ENCODE measurements around the gene PNRC2. TPM values are rescaled to one million over a fixed set of nuclear protein-coding genes. Genes with fewer than 3 reads are reported as not detected.

Gene PNRC2
- total and polyA plus RNA-seq, 2 of the 13 experiments (the other 11 are each of a cell fraction or from before 2014, with no cell fraction given): 74.9 to 97.5 TPM

GRCh38 chr1:23959461-23960290 is at the start of gene PNRC2 (continued):
- TF ChIP-seq CTCF (CRISPR knock-in tag; IDR thresholded peaks at IDR 0.05) (no peak), CEBPG (CRISPR knock-in tag; IDR thresholded peaks at IDR 0.05) (no peak; the same call in 1 of the 2 replicates), SIX1 (CRISPR knock-in tag; IDR thresholded peaks at IDR 0.05; ENCODE audit: borderline replicate concordance) (no peak), ZNF629 (CRISPR knock-in tag; conservative IDR thresholded peaks at IDR 0.05) (no peak), HMG20B (CRISPR knock-in tag; conservative IDR thresholded peaks at IDR 0.05) (no peak; the same call in 1 of the 2 replicates), BRF2 (CRISPR knock-in tag; IDR thresholded peaks at IDR 0.05) (peak; percentile 74; the same call in 1 of the 2 replicates), ZBTB3 (CRISPR knock-in tag; IDR thresholded peaks at IDR 0.05; ENCODE audit: borderline replicate concordance, low read depth) (no peak; the same call in 1 of the 2 replicates), ZNF124 (CRISPR knock-in tag; IDR thresholded peaks at IDR 0.05) (peak; percentile 82; the same call in 1 of the 2 replicates), CREM (IDR thresholded peaks at IDR 0.05) (no peak), CREM (CRISPR knock-in tag; IDR thresholded peaks at IDR 0.05) (no peak), ZNF770 (CRISPR knock-in tag; IDR thresholded peaks at IDR 0.05) (peak; percentile 62), DRAP1 (CRISPR knock-in tag; IDR thresholded peaks at IDR 0.05) (peak; percentile 97), ATF4 (CRISPR knock-in tag; IDR thresholded peaks at IDR 0.05) (no peak), ZNF605 (CRISPR knock-in tag; IDR thresholded peaks at IDR 0.05) (peak; percentile 73), MBNL3 (CRISPR knock-in tag; conservative IDR thresholded peaks at IDR 0.05) (no peak), FOXM1 (CRISPR knock-in tag; IDR thresholded peaks at IDR 0.05) (no peak), ISL2 (CRISPR knock-in tag; IDR thresholded peaks at IDR 0.05) (peak; percentile 40; the same call in 1 of the 2 replicates), ONECUT2 (CRISPR knock-in tag; IDR thresholded peaks at IDR 0.05) (no peak), ZKSCAN8 (CRISPR knock-in tag; IDR thresholded peaks at IDR 0.05; ENCODE audit: borderline replicate concordance) (no peak), FUBP1 (CRISPR knock-in tag; IDR thresholded peaks at IDR 0.05; ENCODE audit: borderline replicate concordance) (no peak), EZH2 (conservative IDR thresholded peaks at IDR 0.05; ENCODE audit: low read depth, low read length) (no peak)
